AG04450 (cell line): ENCODE measurements around the gene RSPO4. TPM values are rescaled to one million over a fixed set of nuclear protein-coding genes. Genes with fewer than 3 reads are reported as not detected.
A peak's percentile ranks its signal among the peaks of the same experiment; 100 is the strongest.

Experiments
- CTCF ChIA-PET: fragments of 300-600, 350-600 bp; formaldehyde crosslinking; extraction: SDS; loops from one replicate; lab custom pipeline; 2022; ENCODE audit warnings: antibody characterized with exemption, inconsistent platforms; lab: Charles Lee
- POLR2A ChIA-PET: fragments of 350-600 bp; formaldehyde crosslinking; extraction: SDS; loops from one replicate; lab custom pipeline; 2021; ENCODE audit warnings: antibody characterized with exemption, inconsistent platforms; lab: Yijun Ruan, JAX
- DNase-seq: peaks from one replicate; pipeline ENCODE4 v3.0.0-alpha.2; 2011; ENCODE audit warnings: low read depth, low spot score
- H3K27ac ChIP-seq: one replicate; pipeline ENCODE4 v1.5.1; 2012; ENCODE audit warnings: low read depth, low read length, control low read depth
- H3K27me3 ChIP-seq: one replicate; pipeline ENCODE4 v1.6.0; 2012; ENCODE audit warnings: low read length; ENCODE audit not compliant: control insufficient read depth, insufficient read depth
- H3K4me3 ChIP-seq: 2 replicates; pipeline ENCODE4 v1.5.1; 2011; ENCODE audit warnings: mild to moderate bottlenecking, low read depth, low read length, control low read depth
- H3K9me3 ChIP-seq: 2 replicates; pipeline ENCODE4 v1.5.1; 2012; ENCODE audit warnings: low read length; ENCODE audit not compliant: control insufficient read depth, insufficient read depth
- CTCF ChIP-seq: IDR thresholded peaks from 2 replicates; pipeline ENCODE4 v1.5.1; 2011; ENCODE audit warnings: low read depth, low read length, control low read depth, inconsistent platforms
- polyA plus RNA-seq: library from polyadenylated mRNA; depleted of rRNA; stranded (reverse); fragments of >200 nt; gene quantifications from 2 replicates; pipeline ENCODE4 v1.2.3, GENCODE V29; 2011

The RSPO4 gene
- polyA plus RNA-seq, 1 experiment = not detected

DNA sequence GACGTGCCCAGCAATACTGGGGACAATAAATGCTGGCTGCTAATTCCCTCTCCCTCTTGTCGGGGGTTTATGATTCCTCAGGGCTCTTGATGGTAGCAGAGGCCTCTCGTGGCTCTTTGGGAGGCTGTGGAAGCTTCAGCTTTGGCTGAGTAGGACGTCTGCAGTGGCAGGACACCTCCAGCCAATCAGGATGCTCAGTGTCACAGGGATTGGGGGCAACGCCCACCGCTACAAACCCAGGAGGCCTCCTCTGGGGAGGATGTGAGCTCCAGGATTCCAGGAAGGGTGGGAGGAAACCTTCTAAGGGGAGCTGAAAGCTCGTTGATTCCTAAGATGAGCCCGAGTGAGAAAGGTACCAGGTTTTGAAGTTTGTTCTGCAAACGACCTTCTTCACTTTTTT lies 19.4 kb downstream of the RSPO4 start:
- no peak overlapping the region for H3K27ac ChIP-seq
- H3K4me3 ChIP-seq = no peak overlapping the region
- CTCF ChIA-PET = interaction anchor here (2.2 kb wide), 1 partner anchor 25 kb away, joined by 6 read pairs; no protein-coding TSS in a partner anchor
- POLR2A ChIA-PET = no interaction called here
- H3K9me3 ChIP-seq = no peaks in the 10 kb centered on the region
- DNase-seq = no peak
- no peak for TF ChIP-seq CTCF
- no peaks in the 10 kb centered on the region for H3K27me3 ChIP-seq

- no peak for TF ChIP-seq CTCF
- peaks cover 3% of the 10 kb centered on the region for H3K27me3 ChIP-seq
- CTCF ChIA-PET = no interaction called here
- H3K27ac ChIP-seq = no peak overlapping the region
- H3K4me3 ChIP-seq = no peak overlapping the region
- DNase-seq = no peak
- no peaks in the 10 kb centered on the region for H3K9me3 ChIP-seq
- POLR2A ChIA-PET = no interaction called here
Observed at GRCh38 chr20:977021-977420, 25.1 kb downstream of the RSPO4 start.

GRCh38 chr20:976033-976432 lies 26.1 kb downstream of the RSPO4 start:
- no peaks in the 10 kb centered on the region for H3K9me3 ChIP-seq
- DNase-seq = no peak
- peaks cover 3% of the 10 kb centered on the region for H3K27me3 ChIP-seq
- H3K4me3 ChIP-seq = no peak overlapping the region
- POLR2A ChIA-PET = no interaction called here
- no peak overlapping the region for H3K27ac ChIP-seq
- TF ChIP-seq CTCF = no peak
- CTCF ChIA-PET = no interaction called here

GRCh38 chr20:973785-974194 lies 28.3 kb downstream of the RSPO4 start:
- Histone ChIP-seq H3K27me3 (peaks cover 3% of the 10 kb centered on the region), H3K4me3 (no peak overlapping the region), H3K9me3 (no peaks in the 10 kb centered on the region), H3K27ac (no peak overlapping the region)
- CTCF ChIA-PET = no interaction called here
- peak; percentile 27; the same call in 1 of the 2 replicates for TF ChIP-seq CTCF
- POLR2A ChIA-PET = no interaction called here
- no peak for DNase-seq

GRCh38 chr20:972256-972655 lies 29.9 kb downstream of the RSPO4 start:
- no peak overlapping the region for H3K27ac ChIP-seq
- DNase-seq = no peak
- no peaks in the 10 kb centered on the region for H3K9me3 ChIP-seq
- CTCF ChIA-PET = no interaction called here
- H3K27me3 ChIP-seq = peaks cover 3% of the 10 kb centered on the region
- TF ChIP-seq CTCF = no peak
- POLR2A ChIA-PET = no interaction called here
- H3K4me3 ChIP-seq = no peak overlapping the region
